COLO668 (cell line): ENCODE data around the gene EDEM2.
A peak's percentile ranks its signal among the peaks of the same experiment; 100 is the strongest.
"Not testable (repeated sequence)": the region's sequence is repeated elsewhere in the genome, so short reads cannot be mapped to it uniquely, and the experiment has no call there.

Experiments
- DNase-seq: peaks from one replicate; lab custom pipeline; 2025; ENCODE audit not compliant: unreplicated experiment; lab: John Stamatoyannopoulos, UW

EDEM2 gene, protein sequence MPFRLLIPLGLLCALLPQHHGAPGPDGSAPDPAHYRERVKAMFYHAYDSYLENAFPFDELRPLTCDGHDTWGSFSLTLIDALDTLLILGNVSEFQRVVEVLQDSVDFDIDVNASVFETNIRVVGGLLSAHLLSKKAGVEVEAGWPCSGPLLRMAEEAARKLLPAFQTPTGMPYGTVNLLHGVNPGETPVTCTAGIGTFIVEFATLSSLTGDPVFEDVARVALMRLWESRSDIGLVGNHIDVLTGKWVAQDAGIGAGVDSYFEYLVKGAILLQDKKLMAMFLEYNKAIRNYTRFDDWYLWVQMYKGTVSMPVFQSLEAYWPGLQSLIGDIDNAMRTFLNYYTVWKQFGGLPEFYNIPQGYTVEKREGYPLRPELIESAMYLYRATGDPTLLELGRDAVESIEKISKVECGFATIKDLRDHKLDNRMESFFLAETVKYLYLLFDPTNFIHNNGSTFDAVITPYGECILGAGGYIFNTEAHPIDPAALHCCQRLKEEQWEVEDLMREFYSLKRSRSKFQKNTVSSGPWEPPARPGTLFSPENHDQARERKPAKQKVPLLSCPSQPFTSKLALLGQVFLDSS

DNA sequence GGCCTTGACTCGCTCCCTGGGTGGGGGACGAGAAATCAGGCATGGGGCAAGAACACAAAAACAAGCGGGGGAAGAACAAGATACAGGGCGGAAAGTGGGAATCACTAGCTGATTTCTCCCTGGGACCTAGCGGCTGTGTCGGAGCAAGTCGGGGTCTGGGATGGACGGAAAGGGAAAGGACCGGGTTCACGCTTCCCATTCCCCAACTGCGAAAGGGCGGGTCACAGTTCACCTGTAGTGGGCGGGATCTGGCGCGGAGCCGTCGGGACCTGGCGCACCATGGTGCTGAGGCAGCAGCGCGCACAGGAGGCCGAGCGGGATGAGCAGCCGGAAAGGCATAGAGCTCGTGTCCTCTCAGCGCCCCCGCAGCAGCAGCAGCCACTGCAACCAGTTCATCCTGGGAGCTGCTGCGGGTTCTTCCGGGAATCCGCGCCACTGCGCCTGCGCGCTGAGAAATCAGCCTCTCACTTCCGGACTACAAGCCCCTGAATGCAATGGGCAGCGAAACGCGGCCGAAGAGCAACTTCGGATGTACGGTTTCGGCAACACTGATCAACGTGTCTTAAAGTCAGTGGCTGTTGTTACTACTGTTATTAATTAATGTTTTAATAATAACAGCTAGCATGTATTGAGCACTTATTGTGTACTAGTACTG, at the start of gene EDEM2:
TSS of gene EDEM2 (minus strand) at position 417 of the 655 bp plus-strand sequence. CDS start at position 339, 78 bp downstream.
- peak; percentile 96 for DNase-seq

DNA sequence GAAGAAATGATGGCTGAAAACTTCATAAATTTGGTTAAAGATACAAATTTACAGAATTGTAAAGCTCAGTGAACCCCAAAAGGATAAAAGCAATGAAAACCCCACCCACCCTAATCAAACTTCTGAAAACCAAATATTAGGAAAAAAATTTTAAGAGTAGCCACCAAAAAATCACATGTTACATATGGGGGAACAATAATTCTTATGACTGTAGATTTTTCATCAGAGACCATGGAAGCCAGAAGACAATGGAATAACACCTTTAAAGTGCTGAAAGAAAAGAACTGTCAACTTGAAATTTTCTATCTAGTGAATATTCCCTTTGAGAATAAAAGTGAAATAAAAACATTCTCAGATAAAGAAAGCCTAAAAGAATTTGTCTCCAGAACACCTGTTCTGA, 49.2 kb upstream of the EDEM2 start:
- DNase-seq: no peak

DNA sequence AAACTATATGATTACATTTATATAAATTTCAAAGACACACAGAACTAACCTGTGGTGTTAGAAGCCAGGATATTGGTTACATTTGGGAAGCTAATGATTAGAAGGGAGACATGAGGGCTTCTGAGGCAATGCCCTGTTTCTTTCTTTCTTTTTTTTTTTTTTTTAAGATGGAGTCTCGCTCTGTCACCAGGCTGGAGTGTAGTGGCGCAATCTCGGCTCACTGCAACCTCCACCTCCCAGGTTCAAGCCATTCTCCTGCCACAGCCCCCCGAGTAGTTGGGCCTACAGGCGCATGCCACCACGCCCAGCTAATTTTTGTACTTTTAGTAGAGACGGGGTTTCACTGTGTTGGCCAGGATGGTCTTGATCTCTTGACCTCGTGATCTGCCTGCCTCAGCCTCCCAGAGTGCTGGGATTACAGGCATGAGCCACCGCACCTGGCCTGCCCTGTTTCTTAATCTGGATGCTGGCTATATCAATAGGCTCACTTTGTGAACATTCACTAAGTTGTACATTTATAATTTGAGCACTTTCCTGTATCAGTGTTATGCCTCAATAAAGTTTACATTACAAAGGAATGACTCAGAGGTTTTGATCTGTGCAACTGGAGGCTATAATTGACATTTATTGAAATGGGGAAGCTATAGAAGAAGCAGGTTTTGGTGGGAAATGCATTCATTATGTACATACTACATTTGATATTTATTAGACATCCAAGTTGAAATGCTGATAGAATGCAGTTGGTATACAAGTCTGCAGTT, 46.1 kb upstream of the EDEM2 start:
- not testable (repeated sequence) for DNase-seq

DNA sequence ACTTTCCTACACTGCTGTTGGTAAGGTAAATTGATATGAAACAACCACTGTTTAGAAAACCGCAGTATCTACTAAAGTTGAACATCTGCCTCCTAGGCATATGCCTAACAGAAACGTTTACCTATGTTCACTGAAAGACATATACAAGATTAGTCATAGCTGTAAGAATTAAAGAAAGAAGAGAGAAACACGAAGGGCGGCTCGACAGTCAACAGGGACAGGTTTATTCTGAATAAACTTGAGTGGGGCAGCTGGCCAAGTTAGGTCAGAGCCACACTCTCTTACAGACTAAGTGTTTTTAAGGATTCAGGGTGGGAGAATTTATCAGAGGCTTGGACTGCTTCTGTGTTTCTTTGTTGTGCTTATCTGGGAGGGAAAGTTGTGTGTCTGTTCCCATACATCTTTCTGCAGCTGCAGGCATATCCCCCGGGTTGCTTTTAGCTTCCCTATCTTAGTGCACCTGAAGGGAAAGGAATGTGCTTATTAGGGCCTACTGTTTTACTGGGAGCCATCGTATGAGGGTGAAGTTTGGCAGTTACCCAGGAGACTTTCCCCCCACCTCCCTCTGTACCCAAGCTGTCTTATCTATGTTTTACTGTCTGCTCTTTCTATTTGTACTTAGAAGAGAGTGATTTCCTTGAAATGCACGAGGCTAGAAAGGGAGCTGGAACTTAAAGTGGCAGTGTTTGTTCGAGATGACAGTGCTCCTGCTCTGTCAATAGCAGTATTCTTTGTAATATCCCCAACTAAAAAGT, 45.2 kb upstream of the EDEM2 start:
- DNase-seq: no peak

DNA sequence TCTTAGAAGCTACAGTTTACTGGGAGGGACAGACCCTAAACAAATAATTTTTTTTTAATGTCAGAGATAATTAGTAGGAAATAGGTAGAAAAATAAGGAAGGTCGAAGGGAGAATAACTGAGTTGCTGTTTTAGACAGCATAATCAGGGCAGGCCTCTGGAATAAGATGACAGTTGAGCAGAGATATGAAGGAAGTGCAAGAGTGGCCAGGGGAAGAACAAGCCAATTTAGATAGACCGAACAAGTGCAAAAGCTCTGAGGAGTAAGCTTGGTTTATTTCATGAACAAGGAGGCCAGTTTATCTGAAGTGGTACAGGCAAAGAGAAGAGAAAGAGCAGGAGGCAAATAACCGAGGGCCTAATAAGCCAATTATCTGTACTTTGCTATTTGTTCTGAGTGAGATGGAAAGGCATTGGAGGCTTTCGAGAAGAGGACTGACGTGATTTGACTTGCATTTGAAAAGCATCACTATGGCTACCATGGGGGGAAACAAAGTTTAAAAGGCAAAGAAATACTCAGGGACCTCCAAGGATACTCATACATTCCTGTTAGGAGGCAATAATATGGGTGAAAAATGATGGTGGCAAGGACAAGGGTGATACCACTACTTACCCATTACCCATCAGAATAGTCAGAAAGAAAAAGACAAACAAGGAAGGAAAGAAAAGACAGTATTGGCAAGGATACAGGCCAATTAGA, 44.4 kb upstream of the EDEM2 start:
- no peak for DNase-seq

DNA sequence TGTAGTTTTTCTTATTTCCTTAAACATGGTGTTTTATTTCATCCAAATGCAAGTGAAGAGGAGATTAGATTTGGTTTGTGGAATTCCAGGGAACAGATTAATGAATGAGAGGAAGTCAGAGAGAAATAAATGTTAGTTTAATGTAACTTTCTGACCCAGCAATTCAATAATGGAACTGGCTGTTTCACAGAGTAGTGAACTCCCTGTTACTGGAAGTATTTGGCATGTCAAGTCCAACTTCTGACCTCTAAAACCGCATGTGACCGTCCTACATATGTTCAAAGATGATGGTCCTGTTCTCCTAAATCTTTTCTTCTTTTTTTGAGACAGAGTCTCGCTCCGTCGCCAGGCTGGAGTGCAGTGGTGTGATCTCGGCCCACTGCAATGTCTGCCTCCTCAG, 43.4 kb upstream of the EDEM2 start:
- DNase-seq: no peak

DNA sequence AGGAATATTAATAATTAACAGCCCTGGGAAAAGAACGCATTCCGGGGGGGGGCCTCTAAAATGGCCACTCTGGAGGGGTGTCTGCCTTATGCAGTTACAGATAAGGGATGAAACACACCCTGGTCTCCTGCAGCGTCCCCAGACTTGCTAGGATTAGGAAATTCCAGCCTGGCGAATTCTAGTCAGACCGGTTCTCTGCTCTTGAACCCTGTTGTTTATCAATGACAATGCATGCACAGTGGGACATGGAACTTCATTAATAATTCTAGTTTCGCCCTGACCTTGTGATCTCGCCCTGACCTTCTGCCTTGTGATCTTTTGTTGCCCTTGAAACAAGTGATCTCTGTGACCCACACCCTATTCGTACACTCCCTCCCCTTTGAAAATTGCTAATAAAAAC, 42.1 kb upstream of the EDEM2 start:
- DNase-seq: not testable (repeated sequence)

DNA sequence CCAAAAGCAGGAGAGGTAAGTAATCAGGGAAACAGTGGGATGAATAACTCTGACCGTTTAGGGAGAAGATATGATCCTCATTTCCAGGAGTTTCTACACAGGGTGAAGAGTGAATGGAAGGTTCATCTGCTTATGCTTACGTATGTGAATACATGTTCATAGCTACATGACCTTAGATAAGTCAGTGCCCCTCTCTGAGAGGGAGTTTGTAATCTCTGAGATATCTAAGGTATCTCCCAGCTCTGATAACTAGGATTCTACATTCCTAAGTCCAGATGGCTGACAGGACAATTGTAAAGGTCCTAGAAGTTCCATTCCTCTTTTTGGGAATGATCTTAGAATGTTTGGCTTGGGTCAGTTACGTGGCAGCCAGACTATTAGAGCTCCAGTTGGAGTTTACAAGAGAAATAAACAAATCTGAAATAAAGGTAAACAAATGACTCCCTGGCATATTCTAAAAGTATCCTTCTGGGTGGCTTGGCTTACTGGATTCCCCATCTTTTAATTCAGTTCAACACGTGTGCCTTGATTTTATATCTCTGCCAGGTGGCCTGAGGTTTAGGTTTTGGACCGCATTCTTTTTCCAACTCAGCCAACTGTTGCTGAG, 40.6 kb upstream of the EDEM2 start:
- no peak for DNase-seq

DNA sequence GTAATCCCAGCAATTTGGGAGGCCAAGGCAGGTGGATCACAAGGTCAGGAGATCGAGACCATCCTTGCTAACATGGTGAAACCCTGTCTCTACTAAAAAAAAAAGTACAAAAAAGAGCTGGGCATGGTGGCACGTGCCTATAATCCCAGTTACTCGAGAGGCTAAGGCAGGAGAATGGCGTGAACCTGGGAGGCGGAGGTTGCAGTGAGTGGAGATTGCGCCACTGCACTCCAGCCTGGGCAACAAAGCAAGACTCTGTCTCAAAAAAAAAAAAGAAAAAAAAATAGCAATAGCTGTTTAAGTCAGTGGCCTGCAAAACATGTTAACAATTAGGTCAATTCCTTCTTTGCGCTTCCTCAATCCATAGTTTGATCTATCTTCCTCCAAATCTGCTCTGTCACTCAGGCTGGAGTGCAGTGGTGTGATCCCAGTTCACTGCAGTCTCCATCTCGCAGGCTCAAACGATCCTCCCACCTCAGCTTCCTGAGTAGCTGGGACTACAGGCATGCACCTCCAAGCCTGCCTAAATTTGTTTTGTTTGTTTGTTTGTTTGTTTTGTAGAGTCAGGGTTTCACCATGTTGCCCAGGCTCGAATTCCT, 39.7 kb upstream of the EDEM2 start:
- not testable (repeated sequence) for DNase-seq

DNA sequence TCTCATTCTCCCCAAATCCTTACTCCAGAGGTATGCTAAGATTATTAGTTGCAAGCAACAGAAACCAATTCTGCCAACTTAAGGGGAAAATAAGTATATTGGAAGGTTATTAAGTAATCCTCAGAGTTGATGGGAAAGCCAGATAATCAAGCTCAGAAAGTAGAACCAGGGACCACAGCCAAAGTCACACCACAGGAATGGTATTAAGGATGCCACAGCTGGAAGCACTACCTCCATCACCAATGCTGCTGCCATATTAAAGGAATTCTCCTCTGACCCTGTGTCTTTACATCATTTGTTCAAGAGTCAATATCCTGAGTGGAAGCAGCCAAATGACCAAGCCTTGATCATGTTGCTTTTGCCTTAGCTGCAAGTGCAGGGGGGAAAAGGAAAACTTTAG, 34.6 kb upstream of the EDEM2 start:
- DNase-seq: no peak

DNA sequence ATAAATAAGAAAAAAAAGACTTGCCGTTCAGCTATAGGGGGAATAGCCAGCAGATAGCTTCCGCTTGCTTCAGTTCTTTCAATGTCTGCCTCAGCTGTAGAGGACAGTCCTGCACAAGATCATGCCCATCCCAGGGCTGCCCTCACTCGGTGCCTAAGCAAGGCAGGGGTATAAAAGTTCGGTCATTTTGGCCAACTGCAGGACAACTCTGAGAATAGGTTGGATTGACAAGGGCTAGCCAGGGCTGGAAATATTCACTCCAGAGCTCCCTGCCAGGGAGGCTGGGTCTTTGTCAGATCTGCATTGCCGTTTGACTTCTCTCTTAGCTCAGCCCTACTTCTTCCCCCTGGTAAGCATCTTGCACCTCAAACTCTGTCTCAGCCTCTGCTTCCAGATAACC, 33.1 kb upstream of the EDEM2 start:
- no peak for DNase-seq

DNA sequence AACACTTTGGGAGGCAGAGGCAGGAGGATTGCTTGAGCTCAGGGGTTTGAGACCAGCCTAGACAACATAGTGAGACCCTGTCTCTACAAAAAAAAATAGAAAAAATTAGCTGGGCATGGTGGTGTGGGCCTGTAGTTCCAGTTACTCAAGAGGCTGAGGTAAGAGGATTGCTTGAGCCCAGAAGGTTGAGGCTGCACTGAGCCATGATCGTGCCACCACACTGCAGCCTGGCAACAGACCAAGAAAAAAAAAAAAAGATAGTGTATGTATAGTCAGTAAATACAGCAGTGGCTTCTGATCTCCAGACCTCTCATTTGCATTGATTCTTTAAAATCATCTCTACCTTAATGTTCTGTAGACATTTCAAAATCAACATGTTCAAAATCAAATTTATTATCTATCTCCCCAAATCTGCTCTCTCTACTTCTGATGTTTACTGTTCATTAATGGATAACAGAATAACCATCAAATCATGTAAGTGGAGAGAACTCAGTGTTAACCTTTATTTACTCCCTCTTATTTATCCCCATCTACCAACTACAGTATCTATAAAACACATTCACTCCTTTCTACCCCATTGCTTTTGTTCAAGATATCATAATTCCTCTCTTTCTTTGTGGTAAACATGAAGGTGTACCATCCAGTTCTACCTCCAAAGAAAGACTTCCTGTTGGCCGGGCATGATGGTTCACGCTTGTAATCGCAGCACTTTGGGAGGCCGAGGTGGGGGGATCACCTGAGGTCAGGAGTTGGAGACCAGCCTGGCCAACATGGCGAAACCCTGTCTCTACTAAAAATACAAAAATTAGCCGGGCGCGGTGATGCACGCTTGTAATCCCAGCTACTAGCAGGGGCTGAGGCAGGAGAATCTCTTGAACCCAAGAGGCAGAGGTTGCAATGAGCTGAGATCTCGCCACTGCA, 32.4 kb upstream of the EDEM2 start:
- DNase-seq: no peak

DNA sequence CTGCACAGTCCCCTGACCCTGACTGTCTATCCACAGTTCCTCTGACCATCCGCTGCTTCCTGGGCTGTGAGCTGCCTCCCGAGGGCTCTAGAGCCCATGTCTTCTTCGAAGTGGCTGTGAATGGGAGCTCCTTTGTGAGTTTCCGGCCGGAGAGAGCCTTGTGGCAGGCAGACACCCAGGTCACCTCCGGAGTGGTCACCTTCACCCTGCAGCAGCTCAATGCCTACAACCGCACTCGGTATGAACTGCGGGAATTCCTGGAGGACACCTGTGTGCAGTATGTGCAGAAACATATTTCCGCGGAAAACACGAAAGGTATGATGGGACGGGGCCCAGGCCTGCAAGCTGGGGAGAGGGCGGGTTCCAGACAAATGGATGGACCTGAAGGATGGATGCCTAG, 29.0 kb upstream of the EDEM2 start:
- DNase-seq: no peak

DNA sequence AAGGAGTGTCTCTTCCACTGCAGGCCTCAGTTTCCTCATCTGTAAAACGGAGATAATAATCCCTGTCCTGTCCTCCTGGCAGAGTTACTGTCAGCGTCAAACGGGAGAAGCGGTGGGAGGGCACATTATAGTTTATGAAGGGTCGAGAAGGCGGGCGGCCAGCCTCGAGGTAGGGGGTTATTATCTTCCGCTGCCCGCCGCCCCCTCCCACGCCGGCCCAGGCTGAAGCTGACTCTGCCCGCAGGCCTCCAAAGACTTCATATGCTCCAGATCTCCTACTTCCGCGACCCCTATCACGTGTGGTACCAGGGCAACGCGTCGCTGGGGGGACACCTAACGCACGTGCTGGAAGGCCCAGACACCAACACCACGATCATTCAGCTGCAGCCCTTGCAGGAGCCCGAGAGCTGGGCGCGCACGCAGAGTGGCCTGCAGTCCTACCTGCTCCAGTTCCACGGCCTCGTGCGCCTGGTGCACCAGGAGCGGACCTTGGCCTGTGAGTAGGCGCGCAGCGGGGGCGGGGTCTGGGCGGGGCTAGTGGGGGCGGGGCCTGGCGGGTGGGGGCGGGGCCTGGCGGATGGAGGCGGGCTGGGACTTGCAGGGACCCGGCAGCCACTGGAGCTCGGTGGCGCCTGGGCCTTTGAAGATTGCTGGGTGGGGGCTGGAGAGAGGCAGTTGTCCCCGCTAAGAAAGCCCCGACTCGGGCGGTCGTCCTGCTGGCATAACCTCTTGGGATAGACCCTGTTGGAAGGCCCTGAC, 27.5 kb upstream of the EDEM2 start:
- peak; percentile 19 for DNase-seq

DNA sequence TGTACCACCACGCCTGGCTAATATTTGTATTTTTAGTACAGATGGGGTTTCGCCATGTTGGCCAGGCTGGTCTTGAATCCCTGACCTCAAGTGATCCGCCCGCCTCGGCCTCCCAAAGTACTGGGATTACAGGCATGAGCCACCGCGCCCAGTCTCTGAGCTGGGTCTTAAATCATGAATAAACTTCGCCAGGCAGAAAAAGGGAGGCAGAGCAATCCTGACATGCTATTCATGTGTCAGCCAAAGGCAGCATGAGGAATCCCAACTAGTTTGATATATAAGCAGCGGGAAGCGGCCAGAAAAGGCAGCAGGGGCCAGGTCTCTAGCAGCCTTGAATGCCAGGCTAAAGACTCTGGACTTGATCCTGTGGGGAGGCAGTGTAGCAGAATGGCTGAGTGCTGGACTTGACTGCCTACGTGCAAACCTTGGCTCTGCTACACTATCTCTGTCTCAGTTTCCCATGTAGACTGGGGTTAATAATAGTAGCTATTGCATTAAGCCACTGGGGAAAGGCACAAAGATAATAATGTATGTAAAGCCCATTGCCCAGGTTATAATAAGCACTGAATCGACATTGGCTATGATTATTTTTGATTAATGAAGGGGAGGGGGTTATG, 26.5 kb upstream of the EDEM2 start:
- DNase-seq: no peak

DNA sequence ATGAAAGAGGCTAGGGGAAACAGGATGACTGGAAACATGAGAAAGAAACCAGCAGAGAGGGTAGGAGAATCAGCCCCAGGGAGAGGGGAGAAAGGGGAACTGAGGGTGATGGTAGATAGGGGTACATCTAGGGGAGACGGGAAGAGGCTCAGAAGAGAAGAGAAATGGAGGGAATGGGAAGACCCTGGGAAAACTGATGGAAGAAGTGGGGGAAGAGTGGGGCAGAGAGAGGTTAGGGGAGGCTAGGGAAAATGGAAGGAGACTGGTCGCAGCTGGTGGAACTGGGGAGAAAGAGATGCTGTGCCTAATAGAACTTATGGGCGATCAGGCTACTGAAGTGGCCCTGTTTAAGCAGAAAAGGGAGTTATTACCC, 25.3 kb upstream of the EDEM2 start:
- no peak for DNase-seq

DNA sequence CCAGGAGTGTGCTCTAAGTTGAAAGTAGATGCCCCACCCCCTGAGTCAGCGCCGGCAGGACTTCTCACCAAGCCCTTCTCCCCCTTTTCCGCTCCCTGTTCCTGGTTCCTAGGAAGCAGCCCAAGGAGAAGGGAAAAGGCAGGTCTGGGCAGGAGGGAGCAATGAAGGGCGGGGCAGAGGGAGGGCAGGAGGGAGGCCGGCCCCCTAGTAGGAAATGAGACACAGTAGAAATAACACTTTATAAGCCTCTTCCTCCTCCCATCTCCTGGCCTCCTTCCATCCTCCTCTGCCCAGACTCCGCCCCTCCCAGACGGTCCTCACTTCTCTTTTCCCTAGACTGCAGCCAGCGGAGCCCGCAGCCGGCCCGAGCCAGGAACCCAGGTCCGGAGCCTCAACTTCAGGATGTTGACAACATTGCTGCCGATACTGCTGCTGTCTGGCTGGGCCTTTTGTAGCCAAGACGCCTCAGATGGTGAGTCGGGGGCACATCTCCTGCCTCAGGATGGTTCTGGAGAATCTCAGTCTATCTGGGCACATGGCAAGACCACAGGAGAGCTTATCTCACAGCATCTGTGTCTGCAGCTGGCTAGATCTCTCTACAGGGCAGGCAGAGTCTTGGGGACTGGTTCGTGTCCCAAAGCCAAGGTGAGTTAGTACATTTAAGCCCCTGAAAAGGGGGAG, 24.8 kb upstream of the EDEM2 start, which contains the start of gene PROCR:
TSS of gene PROCR (plus strand) at position 320 of the 681 bp plus-strand sequence. CDS start at position 403, 83 bp downstream.
- DNase-seq: no peak
